Measurements from ENCODE around the gene CLINT1.

GRCh38 chr5:157749462-157749799 is 109.5 kb downstream of the CLINT1 start:
- TF ChIP-seq CTCF (CRISPR knock-in tag; IDR thresholded peaks at IDR 0.05), result no peak
- TF ChIP-seq ZNF343 (CRISPR knock-in tag; IDR thresholded peaks at IDR 0.05), result no peak
- no peak for TF ChIP-seq SETDB1 (CRISPR knock-in tag; IDR thresholded peaks at IDR 0.05; ENCODE audit: borderline replicate concordance)
- no peak for TF ChIP-seq CREB1 (IDR thresholded peaks at IDR 0.05)
- TF ChIP-seq CREB1 (CRISPR knock-in tag; IDR thresholded peaks at IDR 0.05), result no peak
- no peak for TF ChIP-seq IRX3 (CRISPR knock-in tag; IDR thresholded peaks at IDR 0.05; ENCODE audit: borderline replicate concordance, low read depth)
- no peak for TF ChIP-seq KLF16 (CRISPR knock-in tag; IDR thresholded peaks at IDR 0.05)
- no peak for TF ChIP-seq CAMTA2 (CRISPR knock-in tag; IDR thresholded peaks at IDR 0.05; ENCODE audit: borderline replicate concordance)
- no peak for TF ChIP-seq ESRRA (CRISPR knock-in tag; IDR thresholded peaks at IDR 0.05; ENCODE audit: low read depth)
- TF ChIP-seq ARID5B (CRISPR knock-in tag; IDR thresholded peaks at IDR 0.05), result no peak
- no peak for TF ChIP-seq ETV6 (CRISPR knock-in tag; conservative IDR thresholded peaks at IDR 0.05)

Data from HepG2 (cell line).